OCI-M2 (cell line): Measurements from ENCODE around the gene ST14.
"Not testable (repeated sequence)": the region's sequence is repeated elsewhere in the genome, so short reads cannot be mapped to it uniquely, and the experiment has no call there.

ENCODE experiments used
- DNase-seq: peaks from one replicate; lab custom pipeline; 2025; ENCODE audit not compliant: unreplicated experiment; lab: John Stamatoyannopoulos, UW

Gene ST14

GRCh38 chr11:130163346-130164220 lies 4.0 kb downstream of the ST14 start:
- DNase-seq = no peak

GRCh38 chr11:130164221-130164570 lies 4.6 kb downstream of the ST14 start:
- no peak for DNase-seq

- DNase-seq = no peak
Observed at GRCh38 chr11:130165601-130166456, 6.2 kb downstream of the ST14 start.

GRCh38 chr11:130166457-130166784 lies 6.8 kb downstream of the ST14 start:
- no peak for DNase-seq

DNA sequence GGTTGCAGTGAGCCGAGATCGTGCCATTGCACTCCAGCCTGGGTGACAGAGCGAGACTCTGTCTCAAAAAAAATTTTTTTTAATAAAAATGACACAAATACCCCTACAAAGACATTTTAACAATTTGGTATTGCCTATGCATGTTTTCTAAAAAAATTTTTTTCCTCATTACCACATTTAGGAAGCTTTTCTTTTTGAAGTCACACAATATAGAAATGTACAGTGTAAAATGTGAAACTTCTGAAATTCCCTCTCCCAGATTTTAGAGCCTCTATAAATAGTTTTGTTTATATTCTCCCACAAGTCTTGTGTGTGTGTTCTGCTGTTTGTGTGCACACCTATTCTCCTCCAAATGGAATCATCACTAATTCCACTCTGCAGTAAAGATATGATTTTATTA lies 7.6 kb downstream of the ST14 start:
- no peak for DNase-seq

DNA sequence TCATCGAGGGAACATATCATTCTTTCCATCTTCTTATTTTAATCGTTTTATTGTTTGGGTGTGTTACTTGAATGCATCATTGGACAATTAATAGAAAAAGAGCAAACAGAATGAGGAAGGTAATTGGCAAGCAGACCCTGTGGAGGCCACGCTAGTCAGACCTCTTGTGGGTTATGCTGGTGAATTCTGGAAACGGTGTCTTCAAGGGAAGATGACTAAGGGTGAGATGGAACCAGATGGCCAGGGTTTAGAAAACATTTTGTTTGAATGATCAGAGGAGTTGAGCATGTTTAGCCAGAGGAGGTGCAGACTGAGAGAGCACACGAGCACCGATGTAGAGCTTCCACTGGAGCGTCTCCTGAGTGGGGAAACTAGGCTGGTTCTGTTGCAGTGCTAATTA lies 8.5 kb downstream of the ST14 start:
- DNase-seq = no peak

- no peak for DNase-seq
Observed at GRCh38 chr11:130170345-130170744, 10.8 kb downstream of the ST14 start.

DNA sequence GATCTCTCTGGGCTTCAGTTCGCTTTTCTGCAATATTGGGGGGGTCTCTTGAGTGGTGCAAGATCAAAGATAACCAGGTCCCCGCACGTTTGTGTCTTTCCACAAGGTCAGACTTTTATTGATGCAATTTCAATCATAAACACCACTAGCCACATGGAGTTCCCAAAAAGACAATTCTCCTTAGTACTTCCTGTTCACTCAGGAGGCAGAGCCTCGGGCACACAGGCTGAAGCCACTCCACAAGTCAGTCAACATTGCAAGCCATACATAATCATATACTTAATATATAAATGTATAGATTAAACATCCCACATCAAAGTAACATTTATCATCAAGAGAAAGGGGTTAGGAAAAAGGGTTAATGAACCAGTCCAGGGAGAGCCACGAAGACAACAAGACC lies 12.0 kb downstream of the ST14 start:
- no peak for DNase-seq

GRCh38 chr11:130172001-130172400 lies 12.4 kb downstream of the ST14 start:
- DNase-seq = not testable (repeated sequence)

DNA sequence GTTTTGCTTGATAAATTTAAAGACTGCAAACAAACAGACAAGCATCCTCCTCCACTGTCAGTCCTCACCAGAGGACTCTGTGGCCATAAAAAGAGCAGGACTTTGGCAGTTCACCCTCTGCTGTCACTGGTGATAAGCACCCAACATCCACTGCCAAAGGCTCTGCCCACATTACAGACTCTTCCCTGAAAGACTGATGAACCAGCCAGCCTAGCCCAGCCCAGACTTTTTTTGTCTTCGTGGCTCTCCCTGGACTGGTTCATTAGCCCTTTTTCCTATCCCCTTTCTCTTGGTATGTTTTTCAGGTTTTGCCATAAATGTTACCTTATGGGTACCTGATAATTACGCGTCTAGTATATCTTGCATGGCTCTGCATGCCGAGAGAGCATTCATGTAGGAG lies 15.1 kb downstream of the ST14 start:
- DNase-seq = no peak

- DNase-seq = no peak
Observed at GRCh38 chr11:130175898-130176297, 16.3 kb downstream of the ST14 start.

GRCh38 chr11:130177782-130178181 lies 18.2 kb downstream of the ST14 start:
- no peak for DNase-seq

DNA sequence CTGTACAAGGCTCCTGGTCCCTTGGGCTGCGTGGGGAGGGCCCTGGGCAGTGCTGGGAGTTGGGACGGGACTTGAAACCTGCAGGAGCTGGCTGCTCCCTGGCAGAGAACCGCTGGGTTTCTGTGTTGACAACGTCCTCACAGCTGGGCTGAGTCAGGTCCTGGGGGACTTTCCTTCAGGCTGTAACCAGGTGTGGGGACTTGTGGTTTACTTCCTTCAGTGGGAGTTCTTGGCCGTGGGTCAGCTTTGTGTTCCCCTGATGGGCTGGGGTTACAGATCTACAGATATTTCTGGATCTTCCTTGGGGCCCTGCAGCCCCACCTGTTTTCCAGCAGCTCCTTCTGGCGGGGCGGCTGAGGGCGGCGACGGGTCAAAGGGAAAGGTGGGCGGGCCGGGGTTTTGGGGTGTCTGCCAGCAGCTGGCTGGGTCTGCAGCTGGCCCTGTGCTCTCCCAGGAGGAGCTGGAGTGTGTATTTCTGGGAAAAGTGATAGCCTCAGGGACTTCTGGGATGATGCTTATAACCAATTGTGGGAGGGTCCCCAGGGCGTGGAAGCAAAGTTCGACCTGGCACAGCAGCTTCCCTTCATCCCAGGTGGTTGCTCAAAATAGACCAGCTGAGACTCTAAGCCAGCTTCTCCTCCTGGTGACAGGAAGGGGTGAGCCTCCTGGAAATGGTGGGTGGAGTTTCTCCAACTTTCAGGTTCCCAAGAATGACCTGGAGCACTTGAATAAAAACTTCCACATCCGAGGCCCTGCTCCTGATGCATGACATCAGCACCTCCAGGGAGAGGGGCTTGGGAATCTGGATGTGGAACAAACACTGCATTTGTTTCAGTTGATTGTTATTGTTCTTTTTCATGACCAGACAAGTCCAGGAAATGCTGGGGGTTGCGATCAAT lies 19.1 kb downstream of the ST14 start:
- no peak for DNase-seq

- DNase-seq = no peak
Observed at GRCh38 chr11:130179396-130180306, 20.1 kb downstream of the ST14 start.

DNA sequence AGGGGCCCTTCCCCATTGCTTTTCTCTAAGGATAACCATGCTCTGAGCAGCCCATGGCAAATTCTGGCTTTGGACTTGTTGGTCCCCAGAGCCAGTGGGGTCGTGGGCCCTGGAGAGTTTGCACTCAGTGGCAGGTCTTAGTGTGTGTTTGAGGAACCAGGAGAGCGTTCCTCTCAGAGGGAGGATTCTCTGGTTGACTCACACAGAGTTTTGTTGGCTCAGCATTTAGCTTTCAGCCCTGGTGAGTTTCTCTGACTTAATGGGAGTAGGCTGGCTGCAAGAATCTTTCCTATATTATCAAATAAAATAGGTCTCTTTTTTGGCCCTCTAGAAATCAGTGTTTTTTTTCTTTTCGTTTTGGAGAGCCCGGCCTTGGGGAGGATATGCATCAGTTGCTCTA lies 20.9 kb downstream of the ST14 start:
- DNase-seq = no peak

DNA sequence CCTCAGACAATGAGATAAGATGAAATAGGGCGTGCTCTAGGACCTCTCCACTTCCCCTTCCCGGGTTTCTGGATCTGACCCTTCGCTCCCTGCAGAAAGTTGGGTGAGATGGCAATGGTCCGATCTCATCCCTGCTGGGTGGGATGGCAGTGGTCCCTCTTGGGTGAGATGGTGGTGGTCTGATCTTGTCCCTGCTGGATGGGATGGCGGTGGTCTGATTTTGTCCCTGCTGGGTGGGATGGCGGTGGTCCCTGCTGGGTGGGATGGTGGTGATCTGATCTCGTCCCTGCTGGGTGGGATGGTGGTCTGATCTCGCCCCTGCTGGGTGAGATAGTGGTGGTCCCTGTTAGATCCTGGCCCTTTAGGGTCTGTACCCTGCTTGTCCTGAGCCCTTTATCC lies 21.3 kb downstream of the ST14 start:
- DNase-seq = no peak

DNA sequence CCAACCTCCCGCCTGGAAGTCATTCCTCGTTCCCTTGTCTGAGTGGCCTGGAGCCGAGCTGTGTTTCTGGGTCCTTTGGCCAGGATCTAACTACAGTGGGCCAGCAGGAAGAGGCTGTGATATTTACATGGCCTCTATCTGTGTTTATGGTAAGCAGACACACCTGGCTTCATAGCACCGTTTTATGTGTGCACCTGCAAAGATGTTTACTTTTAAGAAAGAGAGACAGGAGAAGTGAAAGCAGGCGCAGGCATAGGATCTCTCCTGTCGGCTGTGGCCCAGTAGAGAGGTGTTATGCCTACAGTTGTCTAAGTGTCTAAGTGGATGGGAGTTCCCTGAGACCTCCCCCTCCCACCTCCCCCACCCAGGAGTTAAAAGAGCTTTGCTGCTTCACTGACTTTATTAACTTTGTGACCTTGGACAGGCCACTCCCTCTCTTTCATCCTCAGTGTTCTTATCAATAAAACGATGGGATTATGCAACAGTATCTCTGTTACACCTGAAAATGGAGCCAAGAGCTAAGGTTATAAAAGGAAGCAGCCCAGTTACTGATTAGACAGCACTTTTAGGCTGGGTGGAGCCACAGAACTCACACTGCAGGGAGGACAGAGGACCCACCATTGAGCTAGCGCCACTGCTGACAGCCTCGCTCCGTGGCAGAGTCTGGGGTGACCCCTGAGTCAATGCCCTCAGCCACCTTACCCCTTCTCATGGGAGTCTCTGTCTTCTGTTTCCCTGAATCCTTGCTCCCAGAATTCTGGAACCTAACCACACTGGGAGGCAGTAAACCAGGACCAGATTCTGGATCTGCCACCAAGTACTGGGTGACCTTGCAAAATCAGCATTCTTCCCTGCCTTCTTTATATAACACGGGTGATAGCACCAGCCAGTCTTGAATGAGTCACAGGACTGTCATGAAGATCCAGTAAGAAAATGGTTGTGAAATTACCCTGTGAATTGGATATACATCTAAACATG lies 22.0 kb downstream of the ST14 start:
- DNase-seq = no peak

DNA sequence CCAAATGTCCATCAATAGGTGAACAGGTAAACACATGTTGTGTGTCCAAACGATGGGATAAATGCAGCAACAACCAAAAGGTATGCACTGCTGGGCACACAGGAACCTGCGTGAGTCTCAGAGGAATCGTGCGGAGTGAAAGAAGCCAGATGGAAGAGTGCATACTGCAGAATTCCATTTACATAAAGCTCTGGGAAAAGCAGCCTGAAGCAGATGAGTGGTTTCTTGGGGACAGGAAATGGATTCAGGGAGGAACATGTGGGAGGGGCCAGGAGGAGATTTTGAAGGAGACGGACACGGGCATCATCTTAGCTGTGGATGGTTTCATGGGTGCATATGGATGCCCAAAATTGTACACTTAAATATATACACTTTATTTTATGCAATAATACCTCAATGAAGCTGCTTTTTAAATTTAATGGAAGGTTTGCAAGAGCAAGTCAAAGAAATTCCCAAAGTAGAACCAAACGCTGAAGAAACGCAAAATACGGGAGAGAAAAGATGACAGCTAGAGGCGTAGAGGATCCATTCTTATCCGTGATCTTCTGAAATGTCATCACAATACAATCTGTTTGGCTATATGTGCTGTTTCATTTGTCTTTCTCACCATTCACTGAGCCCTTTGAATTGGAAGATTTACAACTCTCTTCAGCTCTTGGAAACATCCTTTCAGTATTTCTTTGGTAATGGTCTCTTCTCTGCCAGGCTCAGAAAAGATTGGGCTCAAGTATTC lies 24.5 kb downstream of the ST14 start:
- DNase-seq = no peak

GRCh38 chr11:130187096-130187495 lies 27.5 kb downstream of the ST14 start:
- no peak for DNase-seq
